ENCODE data around the gene KRTAP12-4. TPM values are rescaled to one million over a fixed set of nuclear protein-coding genes. Genes with fewer than 3 reads are reported as not detected.

Gene KRTAP12-4
- total and polyA plus RNA-seq, 2 donors (not counting 3 experiments of a cell fraction or from before 2014, with no cell fraction given), result not detected

- Histone ChIP-seq H3K27ac (ENCODE audit: insufficient read depth, low read depth, low read length) (no peak overlapping the region), H3K9ac (replicated peaks; ENCODE audit: extremely low read depth, insufficient read depth, low read length) (no peak overlapping the region), H3K4me1 (ENCODE audit: control insufficient read depth, extremely low read depth, insufficient read depth, low read length) (no peaks in the 10 kb centered on the region), H4K20me1 (replicated peaks; ENCODE audit: control insufficient read depth, extremely low read depth, insufficient read depth, low read length) (no peaks in the 10 kb centered on the region), H3K4me2 (ENCODE audit: insufficient read depth, low read length) (no peak overlapping the region), H3K9me3 (replicated peaks; ENCODE audit: control insufficient read depth, insufficient read depth, low read length) (no peaks in the 10 kb centered on the region), H3K9me1 (replicated peaks; ENCODE audit: control insufficient read depth, extremely low read depth, insufficient read depth, low read length) (no peaks in the 10 kb centered on the region), H3K4me3 (replicated peaks in 1 of 3; ENCODE audit: insufficient read depth in 1 of 3, low read depth in 1 of 3, low read length in 3 of 3) (no peak overlapping the region), H3K79me2 (ENCODE audit: control insufficient read depth, insufficient read depth, low read length) (no peaks in the 10 kb centered on the region), H3K36me3 (ENCODE audit: control insufficient read depth in 2 of 2, extremely low read depth in 1 of 2, insufficient read depth in 2 of 2, low read length in 2 of 2) (no peaks in the 10 kb centered on the region), H2AFZ (ENCODE audit: low read depth, low read length) (no peak overlapping the region), H3K27me3 (ENCODE audit: control insufficient read depth in 2 of 2, insufficient read depth in 2 of 2, low read length in 2 of 2) (no peaks in the 10 kb centered on the region)
- ChIA-PET POLR2A (interaction anchor here (1.1 kb wide), 1 partner anchor 32 kb away, joined by 3 read pairs; no protein-coding TSS in a partner anchor), CTCF (interaction anchor here (1.0 kb wide), 1 partner anchor 23 kb away, joined by 3 read pairs; no protein-coding TSS in a partner anchor)
- DNase-seq (ENCODE audit: low read depth, low spot score), result no peak
- dilution Hi-C loops (cut with MboI; ENCODE audit: extremely low pct_ligation_motif_present, low sequenced_read_pairs) (no loop called here), intact Hi-C loops (cut with micrococcal nuclease) (no loop called here)
- BruUV-seq (replicated peaks), result no TSS peak
- TF ChIP-seq EZH2 (IDR thresholded peaks at IDR 0.05; ENCODE audit: borderline replicate concordance, low read depth, low read length, severe bottlenecking) (no peak), JUN (IDR thresholded peaks at IDR 0.05; ENCODE audit: borderline replicate concordance, insufficient read depth, insufficient read length, low read depth) (no peak), CTCF (IDR thresholded peaks at IDR 0.05; ENCODE audit: extremely low read depth in 1 of 2, insufficient read depth in 1 of 2, low read depth in 1 of 2, low read length in 2 of 2) (no peak), POLR2AphosphoS5 (IDR thresholded peaks at IDR 0.05; ENCODE audit: insufficient read depth, low read depth, low read length) (no peak), MAX (IDR thresholded peaks at IDR 0.05; ENCODE audit: insufficient read depth, insufficient read length) (no peak), MYC (IDR thresholded peaks at IDR 0.05; ENCODE audit: low read depth, low read length) (no peak), FOS (IDR thresholded peaks at IDR 0.05; ENCODE audit: borderline replicate concordance, insufficient read depth, low read length) (no peak), GATA2 (IDR thresholded peaks at IDR 0.05; ENCODE audit: insufficient read depth, insufficient read length, low read depth, low read length) (no peak), POLR2A (IDR thresholded peaks at IDR 0.05; ENCODE audit: low read depth, low read length) (no peak)
- no peak for FAIRE-seq
Observed at GRCh38 chr21:44653656-44654575, 543 bp downstream of the KRTAP12-4 start.
